ENCODE measurements around the gene OR14I1.

Gene OR14I1

GRCh38 chr1:248695451-248696132 lies 7.0 kb downstream of the OR14I1 start:
- Histone ChIP-seq H3K36me3 (ENCODE audit: insufficient read depth, low read length) (no peaks in the 10 kb centered on the region), H4K20me1 (ENCODE audit: insufficient read depth, low read length) (no peaks in the 10 kb centered on the region), H2AFZ (ENCODE audit: low read length) (no peak overlapping the region), H3K27ac (ENCODE audit: low read depth, low read length, poor library complexity, severe bottlenecking) (no peak overlapping the region), H3K9me2 (ENCODE audit: low read depth, low read length) (no peaks in the 10 kb centered on the region), H3K79me2 (ENCODE audit: insufficient read depth, low read length) (no peaks in the 10 kb centered on the region), H3F3A (ENCODE audit: insufficient read depth, low read length) (no peaks in the 10 kb centered on the region), H3K4me3 (ENCODE audit: low read depth, low read length, poor library complexity, severe bottlenecking) (no peak overlapping the region), H3K27me3 (ENCODE audit: insufficient read depth, low read length) (no peaks in the 10 kb centered on the region; the same call in 1 of the 2 replicates), H3K9me3 (ENCODE audit: low read length) (no peaks in the 10 kb centered on the region), H3K4me1 (ENCODE audit: insufficient read depth, low read length, severe bottlenecking) (no peaks in the 10 kb centered on the region), H3K4me2 (ENCODE audit: low read length) (no peak overlapping the region), H3K9ac (ENCODE audit: low read length) (no peak overlapping the region)
- TF ChIP-seq CTCF (IDR thresholded peaks at IDR 0.05; ENCODE audit: low read length), result no peak
- no peak for TF ChIP-seq EZH2 (IDR thresholded peaks at IDR 0.05; ENCODE audit: borderline replicate concordance, low read length)

GRCh38 chr1:248691567-248692155 lies 10.9 kb downstream of the OR14I1 start:
- no peaks in the 10 kb centered on the region for H3K36me3 ChIP-seq (ENCODE audit: insufficient read depth, low read length)
- no peaks in the 10 kb centered on the region for H3K9me3 ChIP-seq (ENCODE audit: low read length)
- H3K4me1 ChIP-seq (ENCODE audit: insufficient read depth, low read length, severe bottlenecking), result no peaks in the 10 kb centered on the region
- TF ChIP-seq CTCF (IDR thresholded peaks at IDR 0.05; ENCODE audit: low read length), result no peak
- no peak for TF ChIP-seq EZH2 (IDR thresholded peaks at IDR 0.05; ENCODE audit: borderline replicate concordance, low read length)
- no peak overlapping the region for H2AFZ ChIP-seq (ENCODE audit: low read length)
- no peaks in the 10 kb centered on the region for H3K79me2 ChIP-seq (ENCODE audit: insufficient read depth, low read length)
- H3K27ac ChIP-seq (ENCODE audit: low read depth, low read length, poor library complexity, severe bottlenecking), result no peak overlapping the region
- H3K27me3 ChIP-seq (ENCODE audit: insufficient read depth, low read length), result no peaks in the 10 kb centered on the region; the same call in 1 of the 2 replicates
- no peak overlapping the region for H3K4me2 ChIP-seq (ENCODE audit: low read length)
- no peaks in the 10 kb centered on the region for H3F3A ChIP-seq (ENCODE audit: insufficient read depth, low read length)
- H3K4me3 ChIP-seq (ENCODE audit: low read depth, low read length, poor library complexity, severe bottlenecking), result no peak overlapping the region
- no peaks in the 10 kb centered on the region for H3K9me2 ChIP-seq (ENCODE audit: low read depth, low read length)
- H3K9ac ChIP-seq (ENCODE audit: low read length), result no peak overlapping the region
- no peaks in the 10 kb centered on the region for H4K20me1 ChIP-seq (ENCODE audit: insufficient read depth, low read length)

GRCh38 chr1:248688527-248689298 lies 13.9 kb downstream of the OR14I1 start:
- H4K20me1 ChIP-seq (ENCODE audit: insufficient read depth, low read length), result no peaks in the 10 kb centered on the region
- H3K36me3 ChIP-seq (ENCODE audit: insufficient read depth, low read length), result no peaks in the 10 kb centered on the region
- TF ChIP-seq EZH2 (IDR thresholded peaks at IDR 0.05; ENCODE audit: borderline replicate concordance, low read length) (no peak), CTCF (IDR thresholded peaks at IDR 0.05; ENCODE audit: low read length) (no peak)
- H3K9me2 ChIP-seq (ENCODE audit: low read depth, low read length), result no peaks in the 10 kb centered on the region
- no peaks in the 10 kb centered on the region for H3K9me3 ChIP-seq (ENCODE audit: low read length)
- H3K79me2 ChIP-seq (ENCODE audit: insufficient read depth, low read length), result no peaks in the 10 kb centered on the region
- H3K4me3 ChIP-seq (ENCODE audit: low read depth, low read length, poor library complexity, severe bottlenecking), result no peak overlapping the region
- H3K27ac ChIP-seq (ENCODE audit: low read depth, low read length, poor library complexity, severe bottlenecking), result no peak overlapping the region
- H3F3A ChIP-seq (ENCODE audit: insufficient read depth, low read length), result no peaks in the 10 kb centered on the region
- H3K27me3 ChIP-seq (ENCODE audit: insufficient read depth, low read length), result no peaks in the 10 kb centered on the region
- no peaks in the 10 kb centered on the region for H3K4me1 ChIP-seq (ENCODE audit: insufficient read depth, low read length, severe bottlenecking)
- H2AFZ ChIP-seq (ENCODE audit: low read length), result no peak overlapping the region
- no peak overlapping the region for H3K9ac ChIP-seq (ENCODE audit: low read length)
- no peak overlapping the region for H3K4me2 ChIP-seq (ENCODE audit: low read length)
